NCI-H2107 treated with DMSO at 0.1 percent for 48 hours (cell line): ENCODE data around the gene OR52J3.
"Not testable (repeated sequence)": the region's sequence is repeated elsewhere in the genome, so short reads cannot be mapped to it uniquely, and the experiment has no call there.

Experiments used
- DNase-seq: peaks from one replicate; lab custom pipeline; 2025; ENCODE audit not compliant: unreplicated experiment; lab: John Stamatoyannopoulos, UW

The OR52J3 gene

DNA sequence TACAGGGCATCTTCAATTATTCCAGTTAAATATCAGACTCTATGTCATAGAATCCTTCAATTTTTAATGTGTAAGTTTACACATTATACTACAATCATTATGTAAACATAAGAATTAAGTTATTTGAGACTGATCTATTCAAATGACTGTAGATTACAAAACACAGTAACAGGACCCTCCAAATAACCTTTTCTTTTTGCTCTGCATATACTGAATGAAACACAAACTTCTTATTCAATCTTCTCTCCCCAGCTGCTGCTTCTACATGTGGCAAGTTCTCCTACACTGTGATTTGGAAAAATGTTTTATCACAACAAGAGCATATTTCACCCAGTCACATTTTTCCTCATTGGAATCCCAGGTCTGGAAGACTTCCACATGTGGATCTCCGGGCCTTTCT, at the start of gene OR52J3:
OR52J3 (plus strand) TSS at position 301 of the 400 bp plus-strand sequence; CDS start at position 301, 0 bp downstream.
- DNase-seq = no peak

DNA sequence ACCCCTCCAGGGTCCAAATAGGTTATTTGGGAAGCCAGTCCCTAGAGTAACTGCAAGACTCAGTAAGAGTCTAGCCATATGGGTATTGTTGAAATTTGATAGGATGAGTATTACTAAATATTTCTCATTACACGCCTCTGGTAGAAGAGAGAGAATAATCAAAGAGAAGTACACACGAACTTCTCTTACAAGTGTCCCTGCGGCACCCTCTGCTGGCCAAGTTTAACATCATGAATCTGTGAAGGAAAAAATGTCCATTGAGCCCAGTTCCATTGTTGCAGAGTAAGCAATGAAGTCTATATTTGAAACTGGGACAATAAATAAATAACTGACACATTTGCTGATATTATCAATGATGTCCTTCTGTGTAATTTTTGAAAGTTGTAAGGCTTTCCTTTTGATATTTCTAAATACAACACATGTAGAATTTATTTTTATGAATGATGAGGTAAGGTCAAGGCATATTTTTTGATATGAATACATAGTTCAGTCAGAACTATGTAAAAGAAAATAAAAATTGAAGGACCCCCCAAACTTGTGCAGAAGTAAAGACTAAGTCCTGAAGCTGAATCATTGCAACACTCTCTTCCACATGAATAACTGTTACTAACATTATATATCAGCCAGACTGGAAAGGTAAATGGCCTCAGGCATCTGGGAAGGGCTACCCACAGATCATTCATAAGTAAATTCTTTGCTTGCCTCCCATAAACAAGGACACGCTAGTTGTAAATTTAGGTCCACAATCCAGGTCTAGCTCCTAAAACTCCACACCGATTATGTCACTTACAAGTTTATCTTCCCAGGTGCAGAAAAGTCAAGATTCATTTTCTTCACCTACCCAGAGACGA, 41.7 kb upstream of the OR52J3 start:
- DNase-seq = peak; percentile 3

DNA sequence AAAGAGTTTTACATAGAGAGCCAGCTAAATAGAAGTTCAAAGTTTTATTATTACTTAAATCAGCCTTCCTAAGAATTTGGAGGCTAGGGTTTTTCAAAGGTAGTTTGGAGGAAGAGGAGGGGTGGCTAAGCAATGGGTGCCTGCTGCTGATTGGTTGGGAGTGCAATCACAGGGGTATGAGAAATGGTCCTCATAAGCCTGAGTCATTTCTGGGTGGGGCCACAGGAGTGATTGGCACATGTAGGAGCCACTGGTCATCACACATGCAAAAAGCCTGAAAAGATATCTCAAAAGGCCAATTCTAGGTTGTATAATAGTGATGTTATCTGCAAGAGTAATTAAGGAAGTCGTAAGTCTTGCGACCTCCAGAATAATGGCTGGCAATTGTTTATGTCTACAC, 38.8 kb upstream of the OR52J3 start:
- DNase-seq = no peak

DNA sequence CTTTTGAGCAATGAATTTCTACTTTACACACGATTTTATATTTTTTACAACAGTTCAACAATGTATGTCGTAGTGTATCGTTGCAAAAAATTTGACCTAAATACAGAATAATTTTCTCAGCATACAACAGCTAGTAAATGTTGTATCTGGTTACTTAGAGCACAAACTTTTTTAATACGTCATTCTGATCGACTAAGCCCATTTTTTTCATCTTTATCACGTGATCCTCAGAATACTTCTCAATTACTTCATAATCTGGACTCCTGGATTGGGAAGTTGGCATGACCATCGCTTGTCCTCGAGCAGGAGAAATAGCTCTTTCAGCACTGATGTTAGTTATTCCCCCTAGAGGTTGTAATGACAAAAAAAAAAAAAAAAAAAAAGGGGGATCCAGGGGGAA, 35.1 kb upstream of the OR52J3 start:
- no peak for DNase-seq

DNA sequence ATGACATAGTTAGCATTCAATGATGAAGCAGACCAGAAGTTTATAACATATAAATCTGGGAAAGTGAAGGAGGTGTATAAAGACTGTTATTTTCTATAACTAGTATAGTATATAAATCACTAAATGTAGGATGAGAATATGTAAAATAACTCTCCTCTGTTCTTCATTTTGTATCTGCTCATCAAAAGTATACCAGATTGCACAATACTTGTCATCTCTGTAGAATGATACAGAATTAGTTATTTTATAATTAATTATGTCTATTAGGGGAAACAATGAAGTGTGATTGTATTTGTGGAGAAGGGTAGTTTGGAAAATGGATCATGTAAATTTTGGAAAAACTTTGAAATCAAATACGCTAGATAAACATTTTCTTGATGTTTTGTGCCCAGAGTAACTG, 33.3 kb upstream of the OR52J3 start:
- no peak for DNase-seq

DNA sequence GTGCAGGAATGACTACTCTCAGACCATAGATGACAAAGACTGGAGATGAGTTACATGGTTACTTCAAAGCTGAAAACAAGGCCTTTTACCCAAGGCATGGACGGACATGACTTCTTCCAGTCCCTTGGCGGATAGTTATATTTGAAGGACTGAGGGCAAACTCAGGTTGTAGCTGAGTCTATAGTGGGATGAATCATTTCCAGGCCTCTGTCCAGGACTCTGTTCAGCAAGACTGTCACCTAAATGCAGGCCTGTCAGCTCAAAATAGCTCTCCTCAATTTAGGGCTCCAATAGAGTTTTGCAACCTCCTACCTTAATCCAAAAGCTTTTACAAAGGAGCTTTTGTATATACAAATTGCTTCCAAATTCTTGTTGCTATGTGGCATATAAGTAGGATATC, 24.3 kb upstream of the OR52J3 start:
- DNase-seq = no peak

DNA sequence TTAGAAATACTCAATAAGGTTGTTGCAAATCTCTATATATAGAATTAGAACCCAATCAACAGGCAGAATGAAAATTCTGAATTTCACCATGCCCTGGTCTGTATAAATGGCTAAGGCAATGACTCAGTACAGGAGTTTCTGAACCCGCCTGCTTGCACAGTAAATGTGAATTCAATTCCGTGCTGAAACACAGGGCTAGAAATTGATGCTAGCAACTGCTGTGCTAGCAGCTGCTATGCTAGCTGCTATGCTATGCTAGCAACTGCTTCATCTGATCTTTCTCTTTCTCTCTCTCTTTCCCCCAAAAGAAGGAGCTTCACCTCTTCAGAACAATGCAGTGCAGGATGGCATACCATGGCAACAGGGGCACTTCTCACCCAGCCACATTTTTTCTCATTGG, 9.7 kb upstream of the OR52J3 start:
- DNase-seq = no peak

DNA sequence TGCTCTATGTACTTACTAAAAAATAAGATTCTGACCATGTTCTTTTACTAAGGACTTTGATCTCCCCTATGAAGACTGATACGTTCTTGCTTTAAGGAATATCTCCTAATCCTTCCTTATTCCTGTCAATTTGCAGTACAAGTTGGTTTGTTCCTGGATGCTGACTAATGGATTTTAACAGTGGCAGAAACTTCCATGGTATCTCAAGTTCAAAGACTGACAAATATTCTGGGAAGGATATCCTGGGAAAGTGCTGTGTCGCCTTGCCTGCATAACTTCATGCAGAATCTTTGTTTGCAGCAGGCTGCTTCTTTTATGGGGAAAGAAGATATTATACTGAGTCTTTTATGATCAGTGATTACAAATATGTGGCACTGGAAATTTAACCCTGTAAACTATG, 8.4 kb upstream of the OR52J3 start:
- no peak for DNase-seq

DNA sequence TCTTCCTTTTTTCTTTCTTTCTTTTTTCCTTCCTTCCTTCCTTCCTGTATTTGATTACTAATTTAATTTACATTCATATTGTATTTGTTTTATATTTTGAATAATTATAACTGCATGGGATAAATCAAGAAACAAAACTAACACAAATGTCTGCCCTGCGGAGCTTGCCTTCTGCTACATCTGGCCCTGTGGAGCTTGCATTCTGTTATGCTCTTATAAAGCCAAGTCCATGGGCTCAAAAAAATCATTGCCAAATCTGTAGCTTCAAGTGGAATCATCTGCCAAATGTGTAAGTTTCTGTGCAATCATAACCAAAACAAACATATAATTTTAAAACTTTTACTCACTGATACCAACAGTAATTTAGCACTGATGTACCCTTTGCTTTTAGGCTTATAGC, 8.0 kb upstream of the OR52J3 start:
- DNase-seq = no peak

DNA sequence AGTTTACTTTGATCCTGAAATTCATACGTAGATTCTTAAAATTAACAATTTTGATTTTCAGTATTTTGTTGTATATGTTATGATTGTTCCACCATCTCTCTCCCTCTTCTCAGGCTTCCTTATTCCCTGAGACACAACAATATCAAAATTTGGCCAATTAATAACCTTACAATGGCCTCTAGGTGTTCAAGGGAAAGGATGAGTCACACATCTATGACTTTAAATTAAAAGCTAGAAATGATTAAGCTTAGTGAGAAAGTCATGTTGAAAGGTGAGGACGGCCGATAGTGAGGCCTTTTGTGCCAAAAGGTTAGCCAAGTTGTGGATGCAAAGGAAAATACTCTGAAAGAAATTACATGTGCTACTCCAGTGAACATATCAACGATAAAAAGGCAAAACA, 5.5 kb upstream of the OR52J3 start:
- DNase-seq = no peak

DNA sequence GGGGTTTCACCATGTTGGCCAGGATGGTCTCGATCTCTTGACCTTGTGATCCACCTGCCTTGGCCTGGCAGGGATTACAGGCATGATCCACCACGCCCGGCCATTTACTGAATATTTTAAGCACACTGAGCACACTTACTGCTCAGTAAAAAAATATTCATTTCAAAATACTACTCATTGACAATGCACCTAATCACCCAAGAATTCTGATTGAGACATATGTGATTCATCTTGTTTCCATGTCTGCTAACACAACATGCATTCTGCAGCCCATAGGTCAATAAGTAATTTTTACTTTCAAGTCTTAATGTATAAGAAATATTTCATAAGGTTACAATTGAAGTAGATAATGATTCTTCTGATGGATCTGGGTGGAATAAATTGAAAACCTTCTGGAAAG, 4.2 kb upstream of the OR52J3 start:
- DNase-seq = no peak

DNA sequence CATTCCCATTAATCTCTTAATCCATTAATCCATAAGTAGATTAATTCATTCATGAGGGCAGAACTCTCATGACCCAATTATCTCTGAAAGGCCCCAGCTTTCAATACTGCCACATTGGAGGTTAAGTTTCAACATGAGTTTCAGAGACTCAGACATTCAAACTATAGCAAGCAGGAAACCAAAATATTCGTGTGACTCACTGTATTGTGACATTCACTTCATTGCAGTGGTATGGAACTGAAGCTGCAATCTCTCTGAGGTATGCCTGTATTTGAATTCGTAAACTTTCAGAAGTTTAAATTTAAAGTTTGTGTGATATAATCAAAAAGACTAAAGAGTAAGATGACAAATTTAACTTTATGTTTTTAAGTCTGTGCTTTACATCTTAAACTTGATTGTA, 2.9 kb upstream of the OR52J3 start:
- no peak for DNase-seq

DNA sequence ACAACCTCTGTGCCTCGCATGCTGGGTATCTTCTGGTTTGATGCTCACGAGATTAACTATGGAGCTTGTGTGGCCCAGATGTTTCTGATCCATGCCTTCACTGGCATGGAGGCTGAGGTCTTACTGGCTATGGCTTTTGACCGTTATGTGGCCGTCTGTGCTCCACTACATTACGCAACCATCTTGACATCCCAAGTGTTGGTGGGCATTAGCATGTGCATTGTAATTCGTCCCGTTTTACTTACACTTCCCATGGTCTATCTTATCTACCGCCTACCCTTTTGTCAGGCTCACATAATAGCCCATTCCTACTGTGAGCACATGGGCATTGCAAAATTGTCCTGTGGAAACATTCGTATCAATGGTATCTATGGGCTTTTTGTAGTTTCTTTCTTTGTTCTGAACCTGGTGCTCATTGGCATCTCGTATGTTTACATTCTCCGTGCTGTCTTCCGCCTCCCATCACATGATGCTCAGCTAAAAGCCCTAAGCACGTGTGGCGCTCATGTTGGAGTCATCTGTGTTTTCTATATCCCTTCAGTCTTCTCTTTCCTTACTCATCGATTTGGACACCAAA, 516 bp downstream of the OR52J3 start:
- no peak for DNase-seq

DNA sequence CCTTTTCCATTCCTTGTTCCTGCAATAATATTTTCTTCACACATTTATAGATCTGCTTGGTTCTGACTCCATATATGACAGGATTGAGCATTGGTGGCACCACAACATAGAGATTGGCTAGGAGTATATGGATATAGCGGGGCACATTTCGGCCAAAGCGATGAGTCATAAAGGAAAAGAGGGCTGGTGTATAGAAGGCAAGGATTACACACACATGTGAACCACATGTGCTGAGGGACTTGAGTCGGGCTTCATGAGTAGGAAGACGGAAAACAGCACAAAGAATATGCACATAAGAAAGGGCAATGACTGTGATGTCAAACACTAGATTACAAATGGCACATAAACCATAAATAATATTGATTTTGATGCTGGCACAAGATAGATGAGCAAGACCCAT, 12.4 kb downstream of the OR52J3 start:
- DNase-seq = not testable (repeated sequence)

DNA sequence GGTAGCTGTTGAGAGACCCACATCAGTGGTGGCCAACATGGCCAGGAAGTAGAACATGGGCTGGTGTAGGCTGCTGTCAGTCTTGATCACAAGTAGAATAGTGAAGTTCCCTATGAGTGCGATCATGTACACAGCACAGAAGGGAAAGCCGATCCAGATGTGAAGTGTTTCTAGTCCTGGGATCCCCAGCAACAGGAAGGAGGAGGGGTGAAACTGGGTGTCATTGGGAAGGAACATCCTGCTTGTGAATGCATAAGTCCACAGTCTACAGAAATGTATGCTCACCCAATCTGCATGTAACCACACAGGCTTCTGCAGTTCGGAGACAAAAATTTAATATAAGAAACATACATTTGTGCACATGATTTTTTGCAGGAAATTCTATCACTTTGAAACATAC, 13.1 kb downstream of the OR52J3 start, which contains the start of gene OR52E2:
OR52E2 (minus strand) TSS at position 237 of the 400 bp plus-strand sequence; CDS start at position 237, 0 bp downstream.
- no peak for DNase-seq

DNA sequence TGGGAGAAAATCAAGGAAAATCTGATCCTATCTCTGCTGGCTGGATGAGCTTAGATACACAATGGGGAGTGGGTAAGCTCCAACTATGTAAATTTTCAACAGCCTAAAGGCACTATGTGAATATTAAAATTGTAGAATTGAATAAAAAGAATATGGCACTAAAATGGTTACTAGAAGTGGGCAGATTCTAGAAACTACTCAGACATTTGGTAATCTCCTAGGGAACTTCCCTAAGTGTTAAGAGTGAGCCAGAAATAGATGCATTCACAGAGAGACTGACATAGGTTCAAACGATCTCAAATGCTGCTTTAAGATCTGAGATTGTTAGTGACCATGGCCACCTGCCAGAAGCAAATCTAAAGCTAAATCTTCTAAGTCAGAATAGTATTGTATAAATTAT, 18.7 kb downstream of the OR52J3 start:
- DNase-seq = no peak

DNA sequence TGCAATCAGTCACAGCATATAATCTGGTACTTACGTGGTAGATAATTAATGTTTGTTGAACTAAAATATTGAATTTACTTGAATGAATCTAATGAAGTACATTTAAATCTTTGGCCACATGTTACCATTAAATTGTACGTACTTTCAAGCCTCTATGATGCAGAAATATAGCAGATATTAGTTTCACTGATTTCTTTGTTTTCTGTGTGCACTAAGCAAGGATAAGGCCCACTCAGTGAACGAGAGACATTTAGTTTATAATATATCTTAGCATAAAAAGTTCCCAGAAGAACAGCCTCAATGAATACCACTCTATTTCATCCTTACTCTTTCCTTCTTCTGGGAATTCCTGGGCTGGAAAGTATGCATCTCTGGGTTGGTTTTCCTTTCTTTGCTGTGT, 22.9 kb downstream of the OR52J3 start, which contains the start of gene OR52E1:
OR52E1 (plus strand) TSS at position 301 of the 400 bp plus-strand sequence.
- no peak for DNase-seq

DNA sequence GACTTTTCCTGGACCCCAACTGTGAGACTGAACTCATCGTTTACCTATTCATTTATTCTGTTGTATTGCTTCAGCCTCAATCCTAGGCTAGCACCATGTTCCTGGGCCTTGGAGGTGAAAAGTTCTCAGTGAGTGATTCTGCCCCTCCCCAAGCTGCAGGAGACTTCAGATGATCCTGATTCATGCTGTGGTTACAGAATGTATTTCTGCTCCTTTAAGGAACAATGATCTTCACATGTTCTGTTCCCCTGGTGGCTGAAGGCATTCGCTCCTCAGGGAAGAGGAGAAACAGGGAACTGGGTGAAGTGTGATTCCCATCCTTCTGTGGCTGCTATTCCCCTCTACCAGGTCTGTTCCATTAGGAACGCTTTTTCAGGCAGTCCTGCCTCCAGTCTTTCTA, 25.5 kb downstream of the OR52J3 start:
- DNase-seq = no peak

DNA sequence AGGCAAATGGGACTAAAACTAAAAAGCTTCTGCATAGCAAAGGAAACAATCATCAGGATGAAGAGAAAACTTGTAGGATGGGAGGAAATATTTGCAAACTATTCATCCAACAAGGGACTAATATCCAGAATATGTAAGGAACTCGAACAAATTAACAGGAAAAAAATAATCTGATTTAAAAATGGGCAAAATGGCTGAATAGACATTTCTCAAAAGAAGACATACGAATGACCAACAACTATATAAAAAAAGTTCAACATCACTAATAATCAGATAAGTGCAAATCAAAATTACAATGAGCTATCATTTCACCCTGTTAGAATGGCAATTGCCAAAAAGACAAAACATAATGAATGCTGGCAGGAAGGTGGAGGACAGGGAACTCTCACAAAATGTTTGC, 35.1 kb downstream of the OR52J3 start:
- DNase-seq = no peak

DNA sequence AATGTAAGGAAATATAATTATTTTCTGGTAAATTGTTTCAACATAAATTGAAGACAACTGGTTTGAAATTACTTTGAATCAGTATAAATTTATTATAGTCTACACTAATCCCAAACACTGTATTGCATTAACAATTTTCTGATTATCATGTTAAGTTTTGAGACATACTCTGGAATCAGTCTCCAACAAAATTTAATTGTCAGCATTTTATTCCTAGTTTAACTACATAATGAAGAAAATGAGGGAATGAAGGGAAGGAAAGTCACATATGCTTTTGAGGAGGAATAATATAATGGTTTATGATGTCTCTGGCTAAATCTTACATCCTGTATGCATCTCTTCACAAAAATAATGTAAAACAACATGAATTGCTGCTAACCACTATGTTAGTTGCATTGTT, 37.3 kb downstream of the OR52J3 start:
- no peak for DNase-seq

DNA sequence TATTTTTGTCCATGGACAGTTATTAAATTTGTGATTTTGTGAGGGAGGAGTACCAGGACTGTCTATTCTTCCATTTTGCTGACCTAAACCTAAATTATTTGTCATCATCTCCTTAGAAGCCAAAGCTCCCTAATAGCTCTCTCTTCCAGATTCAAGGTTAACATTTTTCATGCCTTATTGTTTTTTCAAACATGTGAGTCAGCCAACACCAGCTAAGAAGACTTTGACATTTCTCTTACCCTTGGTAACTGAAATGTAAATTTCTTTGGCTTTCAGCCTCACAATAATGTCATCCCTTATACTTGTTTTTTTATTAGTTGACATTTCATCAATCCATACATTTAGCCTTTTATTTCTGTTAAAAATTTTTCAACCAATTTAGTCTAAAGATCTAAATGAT, 42.2 kb downstream of the OR52J3 start:
- DNase-seq = no peak

DNA sequence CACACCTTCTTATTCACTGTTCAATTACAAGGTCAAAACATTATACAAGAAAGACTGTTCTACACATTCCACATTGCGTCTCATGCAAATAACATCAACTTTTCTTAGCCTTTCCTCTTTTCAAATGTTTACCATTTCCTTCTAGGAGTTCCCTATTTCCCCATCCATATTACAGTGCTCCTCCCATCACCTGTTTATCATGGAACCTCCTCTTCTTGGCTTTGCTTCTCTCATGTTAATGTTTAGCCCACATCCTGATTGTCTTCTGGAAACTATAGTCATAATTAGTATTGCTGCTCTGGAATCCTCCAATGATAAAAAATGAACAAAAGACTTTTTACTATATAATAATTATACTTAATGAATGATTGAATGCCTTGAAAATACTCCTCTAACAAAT, 44.3 kb downstream of the OR52J3 start:
- DNase-seq = no peak
